ENCODE data around the gene DLGAP1.

The DLGAP1 gene

GRCh38 chr18:3886575-3887322, 568.4 kb downstream of the DLGAP1 start:
- DNase-seq (ENCODE audit: low read depth): no peak
- H3K4me3 ChIP-seq (ENCODE audit: low read depth, low read length): no peak overlapping the region
- TF ChIP-seq CTCF (IDR thresholded peaks at IDR 0.05; ENCODE audit: insufficient read depth, low read depth, low read length, missing control alignments): no peak

GRCh38 chr18:3885209-3885792, 569.8 kb downstream of the DLGAP1 start:
- DNase-seq (ENCODE audit: low read depth): peak; percentile 26
- H3K4me3 ChIP-seq (ENCODE audit: low read depth, low read length): no peak overlapping the region
- TF ChIP-seq CTCF (IDR thresholded peaks at IDR 0.05; ENCODE audit: insufficient read depth, low read depth, low read length, missing control alignments): peak; percentile 21

- H3K4me3 ChIP-seq (ENCODE audit: low read depth, low read length): no peak overlapping the region
- TF ChIP-seq CTCF (IDR thresholded peaks at IDR 0.05; ENCODE audit: insufficient read depth, low read depth, low read length, missing control alignments): no peak
- no peak for DNase-seq (ENCODE audit: low read depth)
Measured at GRCh38 chr18:3879836-3880120, 575.3 kb downstream of the DLGAP1 start.

GRCh38 chr18:3879114-3879835, 575.8 kb downstream of the DLGAP1 start:
- no peak overlapping the region for H3K4me3 ChIP-seq (ENCODE audit: low read depth, low read length)
- no peak for TF ChIP-seq CTCF (IDR thresholded peaks at IDR 0.05; ENCODE audit: insufficient read depth, low read depth, low read length, missing control alignments)
- no peak for DNase-seq (ENCODE audit: low read depth)

- DNase-seq (ENCODE audit: low read depth): no peak
- H3K4me3 ChIP-seq (ENCODE audit: low read depth, low read length): no peak overlapping the region
- TF ChIP-seq CTCF (IDR thresholded peaks at IDR 0.05; ENCODE audit: insufficient read depth, low read depth, low read length, missing control alignments): no peak
Measured at GRCh38 chr18:3878401-3878800, 576.7 kb downstream of the DLGAP1 start.

- H3K4me3 ChIP-seq (ENCODE audit: low read depth, low read length): no peak overlapping the region
- no peak for TF ChIP-seq CTCF (IDR thresholded peaks at IDR 0.05; ENCODE audit: insufficient read depth, low read depth, low read length, missing control alignments)
- no peak for DNase-seq (ENCODE audit: low read depth)
Measured at GRCh38 chr18:3877678-3878077, 577.4 kb downstream of the DLGAP1 start.
